Liver (tissue), 3 donors: ENCODE data around the gene C10orf71.

ENCODE experiments used
- ATF3 ChIP-seq: IDR thresholded peaks from 2 replicates; pipeline ENCODE4 v1.6.1; 2016; ENCODE audit warnings: antibody characterized with exemption
- CTCF ChIP-seq: fragments of 150-350 bp; IDR thresholded peaks from 2 replicates; pipeline ENCODE4 v1.5.1; 2017; ENCODE audit warnings: improper control_type of control experiment, low read depth, low read length; ENCODE audit not compliant: missing input control
- EGR1 ChIP-seq, 2 donors: IDR thresholded peaks; 2 replicates each; pipeline ENCODE4 v1.6.1; 2016 to 2018; ENCODE audit warnings: antibody characterized with exemption in 2 of 2, low read depth in 2 of 2
- FOXA2 ChIP-seq: IDR thresholded peaks from 2 replicates; pipeline ENCODE4 v1.6.1; 2016; ENCODE audit warnings: antibody characterized with exemption
- GABPA ChIP-seq, 2 donors: IDR thresholded peaks in 1 of 2; conservative IDR thresholded peaks in 1 of 2; 2 replicates each; pipeline ENCODE4 v1.6.1; 2016; ENCODE audit warnings: antibody characterized with exemption in 2 of 2, mild to moderate bottlenecking in 1 of 2, moderate library complexity in 1 of 2
- JUND ChIP-seq, 2 donors: IDR thresholded peaks; 2 replicates each; pipeline ENCODE4 v1.6.1; 2016; ENCODE audit warnings: antibody characterized with exemption in 2 of 2
- NR2F2 ChIP-seq: IDR thresholded peaks from 2 replicates; pipeline ENCODE4 v1.6.1; 2016; ENCODE audit warnings: antibody characterized with exemption
- RAD21 ChIP-seq, 2 donors: IDR thresholded peaks; 2 replicates each; pipeline ENCODE4 v1.6.1; 2016; ENCODE audit warnings: antibody characterized with exemption in 2 of 2, mild to moderate bottlenecking in 2 of 2
- RXRA ChIP-seq, 2 donors: IDR thresholded peaks; 2 replicates each; pipeline ENCODE4 v1.6.1; 2017 to 2018; ENCODE audit warnings: antibody characterized with exemption in 2 of 2, mild to moderate bottlenecking in 1 of 2
- SP1 ChIP-seq: IDR thresholded peaks from 2 replicates; pipeline ENCODE4 v1.6.1; 2018; ENCODE audit warnings: antibody characterized with exemption, mild to moderate bottlenecking
- TAF1 ChIP-seq: conservative IDR thresholded peaks from 2 replicates; pipeline ENCODE4 v1.6.1; 2016; ENCODE audit warnings: antibody characterized with exemption, mild to moderate bottlenecking
- TF ChIP-seq, protein P1 (sequence below): IDR thresholded peaks from 2 replicates; pipeline ENCODE4 v1.6.1; 2016; ENCODE audit warnings: antibody characterized with exemption
- TF ChIP-seq, protein P2 (sequence below): IDR thresholded peaks from 2 replicates; pipeline ENCODE4 v1.6.1; 2016; ENCODE audit warnings: antibody characterized with exemption, mild to moderate bottlenecking
- TF ChIP-seq, protein P3 (sequence below): IDR thresholded peaks from 2 replicates; pipeline ENCODE4 v1.6.1; 2016; ENCODE audit warnings: antibody characterized with exemption
- donor health status: healthy.
- donor health status: healthy.

DNA sequence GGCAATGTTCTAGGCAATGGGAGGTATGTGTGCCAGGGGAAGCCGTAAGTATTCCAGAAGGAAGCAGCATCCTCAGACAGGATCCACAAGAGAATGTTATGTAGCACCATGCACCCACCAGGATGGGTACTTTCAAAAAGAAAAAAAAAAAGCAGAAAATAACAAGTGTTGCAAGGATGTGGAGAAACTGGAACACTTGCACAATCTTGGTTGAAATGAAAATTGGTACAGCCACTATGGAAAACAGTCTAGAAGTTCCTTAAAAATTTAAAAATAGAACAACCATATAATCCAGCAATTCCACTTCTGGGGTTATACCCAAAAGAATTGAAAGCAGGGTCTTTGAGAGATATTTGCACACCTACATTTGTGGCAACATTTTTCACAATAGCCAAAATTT lies 20.2 kb downstream of the C10orf71 start:
- TF ChIP-seq JUND (IDR thresholded peaks at IDR 0.05) = no peak
- TF ChIP-seq GABPA (IDR thresholded peaks at IDR 0.05 in 1 of 2, conservative IDR thresholded peaks at IDR 0.05 in 1 of 2) = no peak
- no peak for TF ChIP-seq RAD21 (IDR thresholded peaks at IDR 0.05)
- no peak for TF ChIP-seq CTCF
- no peak for TF ChIP-seq ATF3
- no peak for TF ChIP-seq NR2F2
- TF ChIP-seq RXRA (IDR thresholded peaks at IDR 0.05) = no peak
- no peak for TF ChIP-seq SP1
- no peak for TF ChIP-seq TAF1
- TF ChIP-seq, protein P1, sequence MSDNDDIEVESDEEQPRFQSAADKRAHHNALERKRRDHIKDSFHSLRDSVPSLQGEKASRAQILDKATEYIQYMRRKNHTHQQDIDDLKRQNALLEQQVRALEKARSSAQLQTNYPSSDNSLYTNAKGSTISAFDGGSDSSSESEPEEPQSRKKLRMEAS = no peak
- no peak for TF ChIP-seq FOXA2
- TF ChIP-seq, protein P2, sequence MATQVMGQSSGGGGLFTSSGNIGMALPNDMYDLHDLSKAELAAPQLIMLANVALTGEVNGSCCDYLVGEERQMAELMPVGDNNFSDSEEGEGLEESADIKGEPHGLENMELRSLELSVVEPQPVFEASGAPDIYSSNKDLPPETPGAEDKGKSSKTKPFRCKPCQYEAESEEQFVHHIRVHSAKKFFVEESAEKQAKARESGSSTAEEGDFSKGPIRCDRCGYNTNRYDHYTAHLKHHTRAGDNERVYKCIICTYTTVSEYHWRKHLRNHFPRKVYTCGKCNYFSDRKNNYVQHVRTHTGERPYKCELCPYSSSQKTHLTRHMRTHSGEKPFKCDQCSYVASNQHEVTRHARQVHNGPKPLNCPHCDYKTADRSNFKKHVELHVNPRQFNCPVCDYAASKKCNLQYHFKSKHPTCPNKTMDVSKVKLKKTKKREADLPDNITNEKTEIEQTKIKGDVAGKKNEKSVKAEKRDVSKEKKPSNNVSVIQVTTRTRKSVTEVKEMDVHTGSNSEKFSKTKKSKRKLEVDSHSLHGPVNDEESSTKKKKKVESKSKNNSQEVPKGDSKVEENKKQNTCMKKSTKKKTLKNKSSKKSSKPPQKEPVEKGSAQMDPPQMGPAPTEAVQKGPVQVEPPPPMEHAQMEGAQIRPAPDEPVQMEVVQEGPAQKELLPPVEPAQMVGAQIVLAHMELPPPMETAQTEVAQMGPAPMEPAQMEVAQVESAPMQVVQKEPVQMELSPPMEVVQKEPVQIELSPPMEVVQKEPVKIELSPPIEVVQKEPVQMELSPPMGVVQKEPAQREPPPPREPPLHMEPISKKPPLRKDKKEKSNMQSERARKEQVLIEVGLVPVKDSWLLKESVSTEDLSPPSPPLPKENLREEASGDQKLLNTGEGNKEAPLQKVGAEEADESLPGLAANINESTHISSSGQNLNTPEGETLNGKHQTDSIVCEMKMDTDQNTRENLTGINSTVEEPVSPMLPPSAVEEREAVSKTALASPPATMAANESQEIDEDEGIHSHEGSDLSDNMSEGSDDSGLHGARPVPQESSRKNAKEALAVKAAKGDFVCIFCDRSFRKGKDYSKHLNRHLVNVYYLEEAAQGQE = no peak
- no peak for TF ChIP-seq EGR1 (IDR thresholded peaks at IDR 0.05; ENCODE audit: low read depth in 2 of 2)
- TF ChIP-seq, protein P3, sequence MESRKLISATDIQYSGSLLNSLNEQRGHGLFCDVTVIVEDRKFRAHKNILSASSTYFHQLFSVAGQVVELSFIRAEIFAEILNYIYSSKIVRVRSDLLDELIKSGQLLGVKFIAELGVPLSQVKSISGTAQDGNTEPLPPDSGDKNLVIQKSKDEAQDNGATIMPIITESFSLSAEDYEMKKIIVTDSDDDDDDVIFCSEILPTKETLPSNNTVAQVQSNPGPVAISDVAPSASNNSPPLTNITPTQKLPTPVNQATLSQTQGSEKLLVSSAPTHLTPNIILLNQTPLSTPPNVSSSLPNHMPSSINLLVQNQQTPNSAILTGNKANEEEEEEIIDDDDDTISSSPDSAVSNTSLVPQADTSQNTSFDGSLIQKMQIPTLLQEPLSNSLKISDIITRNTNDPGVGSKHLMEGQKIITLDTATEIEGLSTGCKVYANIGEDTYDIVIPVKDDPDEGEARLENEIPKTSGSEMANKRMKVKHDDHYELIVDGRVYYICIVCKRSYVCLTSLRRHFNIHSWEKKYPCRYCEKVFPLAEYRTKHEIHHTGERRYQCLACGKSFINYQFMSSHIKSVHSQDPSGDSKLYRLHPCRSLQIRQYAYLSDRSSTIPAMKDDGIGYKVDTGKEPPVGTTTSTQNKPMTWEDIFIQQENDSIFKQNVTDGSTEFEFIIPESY = no peak
